Urinary bladder (tissue), 4 donors: ENCODE measurements around the gene TPM1. TPM values are rescaled to one million over a fixed set of nuclear protein-coding genes. Genes with fewer than 3 reads are reported as not detected.
"Not testable (repeated sequence)": the region's sequence is repeated elsewhere in the genome, so short reads cannot be mapped to it uniquely, and the experiment has no call there.

ENCODE experiments used
- DNase-seq: peaks from one replicate; pipeline ENCODE4 v3.0.0-alpha.2; 2015; ENCODE audit errors: extremely low spot score
- H3K27ac ChIP-seq: one replicate; pipeline ENCODE4 v1.5.1; 2013; ENCODE audit warnings: low read depth, mild to moderate bottlenecking, moderate library complexity
- H3K36me3 ChIP-seq: one replicate; pipeline ENCODE4 v1.6.1; 2013; ENCODE audit warnings: mild to moderate bottlenecking, moderate library complexity; ENCODE audit not compliant: insufficient read depth
- H3K4me1 ChIP-seq: one replicate; pipeline ENCODE4 v1.6.1; 2013; ENCODE audit warnings: mild to moderate bottlenecking, moderate library complexity; ENCODE audit not compliant: insufficient read depth
- H3K4me3 ChIP-seq: one replicate; pipeline ENCODE4 v1.5.1; 2013; ENCODE audit warnings: low read depth, low read length
- WGBS: extraction: QIAGEN DNeasy Blood & Tissue Kit; methylation state at CpG from one replicate; pipeline ENCODE4 v1.1.7; 2013; 5-methylcytosine and 5-hydroxymethylcytosine counted together
- polyA plus RNA-seq: library from polyadenylated mRNA; stranded (reverse); fragments of 200-250 nt; gene quantifications from one replicate; pipeline ENCODE4 v1.2.3, GENCODE V29; 2013
- total RNA-seq: library from RNA; depleted of rRNA; stranded (reverse); fragments of >200 nt; gene quantifications from one replicate; pipeline ENCODE4 v1.2.3, GENCODE V29; 2014
- donor health status: healthy with polysubstance abuse.
- donor health status: healthy.

TPM1 gene
- total and polyA plus RNA-seq, 2 donors = 1,685 to 3,649 TPM

GRCh38 chr15:63084806-63085205 lies 42.3 kb downstream of the TPM1 start:
- no peaks in the 10 kb centered on the region for H3K4me1 ChIP-seq
- 98% methylated on average over 1 of the region's 1 CpG for WGBS
- H3K36me3 ChIP-seq = no peaks in the 10 kb centered on the region

GRCh38 chr15:63085289-63085688 lies 42.7 kb downstream of the TPM1 start:
- no peaks in the 10 kb centered on the region for H3K4me1 ChIP-seq
- 89% methylated on average over 4 of the region's 4 CpGs for WGBS
- H3K4me3 ChIP-seq = no peak overlapping the region
- no peaks in the 10 kb centered on the region for H3K36me3 ChIP-seq
- no peak for DNase-seq
- H3K27ac ChIP-seq = no peak overlapping the region

More at GRCh38 chr15:63084806-63085205, 42.3 kb downstream of the TPM1 start:
- H3K27ac ChIP-seq = no peak overlapping the region
- no peak for DNase-seq
- H3K4me3 ChIP-seq = no peak overlapping the region

GRCh38 chr15:63086271-63086670 lies 43.7 kb downstream of the TPM1 start:
- no peaks in the 10 kb centered on the region for H3K4me1 ChIP-seq
- DNase-seq = no peak
- WGBS = 65% methylated on average over 4 of the region's 4 CpGs

GRCh38 chr15:63086947-63087346 lies 44.4 kb downstream of the TPM1 start:
- Histone ChIP-seq H3K36me3 (no peaks in the 10 kb centered on the region), H3K4me3 (no peak overlapping the region), H3K4me1 (no peaks in the 10 kb centered on the region), H3K27ac (no peak overlapping the region)
- 71% methylated on average over 5 of the region's 5 CpGs for WGBS
- no peak for DNase-seq

More at GRCh38 chr15:63086271-63086670, 43.7 kb downstream of the TPM1 start:
- no peaks in the 10 kb centered on the region for H3K36me3 ChIP-seq
- H3K4me3 ChIP-seq = no peak overlapping the region
- H3K27ac ChIP-seq = no peak overlapping the region

- 66% methylated on average over 6 of the region's 6 CpGs for WGBS
- H3K36me3 ChIP-seq = no peaks in the 10 kb centered on the region
- no peak for DNase-seq
- no peak overlapping the region for H3K4me3 ChIP-seq
- H3K27ac ChIP-seq = no peak overlapping the region
- no peaks in the 10 kb centered on the region for H3K4me1 ChIP-seq
These were observed 46.1 kb downstream of the TPM1 start for GRCh38 chr15:63088533-63089245.

GRCh38 chr15:63089260-63090043 lies 46.9 kb downstream of the TPM1 start:
- no peak for DNase-seq
- Histone ChIP-seq H3K4me1 (no peaks in the 10 kb centered on the region), H3K36me3 (no peaks in the 10 kb centered on the region), H3K4me3 (no peak overlapping the region), H3K27ac (no peak overlapping the region)
- WGBS = 35% methylated on average over 6 of the region's 6 CpGs

GRCh38 chr15:63090472-63090871 lies 47.9 kb downstream of the TPM1 start:
- Histone ChIP-seq H3K4me3 (no peak overlapping the region), H3K27ac (no peak overlapping the region), H3K4me1 (no peaks in the 10 kb centered on the region), H3K36me3 (no peaks in the 10 kb centered on the region)
- DNase-seq = no peak
- 97% methylated on average over 9 of the region's 9 CpGs for WGBS

- H3K4me1 ChIP-seq = no peaks in the 10 kb centered on the region
- 91% methylated on average over 10 of the region's 10 CpGs for WGBS
- H3K36me3 ChIP-seq = no peaks in the 10 kb centered on the region
These were observed 48.3 kb downstream of the TPM1 start for GRCh38 chr15:63090887-63091286.

GRCh38 chr15:63091679-63092446 lies 49.3 kb downstream of the TPM1 start:
- WGBS = 71% methylated on average over 4 of the region's 4 CpGs
- DNase-seq = no peak
- H3K4me3 ChIP-seq = no peak overlapping the region
- no peaks in the 10 kb centered on the region for H3K36me3 ChIP-seq
- no peak overlapping the region for H3K27ac ChIP-seq
- no peaks in the 10 kb centered on the region for H3K4me1 ChIP-seq

More at GRCh38 chr15:63090887-63091286, 48.3 kb downstream of the TPM1 start:
- DNase-seq = no peak
- no peak overlapping the region for H3K4me3 ChIP-seq
- H3K27ac ChIP-seq = no peak overlapping the region

GRCh38 chr15:63093486-63094205 lies 51.1 kb downstream of the TPM1 start:
- no peaks in the 10 kb centered on the region for H3K36me3 ChIP-seq
- no peaks in the 10 kb centered on the region for H3K4me1 ChIP-seq
- H3K4me3 ChIP-seq = no peak overlapping the region
- H3K27ac ChIP-seq = no peak overlapping the region
- DNase-seq = peak; percentile 54
- WGBS = 23% methylated on average over 6 of the region's 6 CpGs

GRCh38 chr15:63094495-63094931 lies 52.0 kb downstream of the TPM1 start:
- H3K4me1 ChIP-seq = no peaks in the 10 kb centered on the region
- DNase-seq = no peak
- 49% methylated on average over 2 of the region's 2 CpGs for WGBS
- no peak overlapping the region for H3K4me3 ChIP-seq
- no peaks in the 10 kb centered on the region for H3K36me3 ChIP-seq
- H3K27ac ChIP-seq = no peak overlapping the region

GRCh38 chr15:63096178-63096577 lies 53.6 kb downstream of the TPM1 start:
- 95% methylated on average over 4 of the region's 4 CpGs for WGBS
- H3K4me3 ChIP-seq = no peak overlapping the region
- DNase-seq = no peak
- no peaks in the 10 kb centered on the region for H3K4me1 ChIP-seq
- H3K27ac ChIP-seq = no peak overlapping the region
- H3K36me3 ChIP-seq = no peaks in the 10 kb centered on the region

- not testable (repeated sequence) for H3K36me3 ChIP-seq, H3K27ac ChIP-seq, H3K4me3 ChIP-seq, DNase-seq, H3K4me1 ChIP-seq
- 94% methylated on average over 25 of the region's 33 CpGs for WGBS
These were observed 56.4 kb downstream of the TPM1 start for GRCh38 chr15:63098901-63099300.
